GM21515 (cell line): ENCODE measurements around the gene PCSK2.

Source experiments
- ATAC-seq: cut with Tn5 transposase; IDR thresholded peaks from one replicate; pipeline ENCODE4 v1.9.1; 2021; ENCODE audit not compliant: unreplicated experiment

Gene PCSK2

DNA sequence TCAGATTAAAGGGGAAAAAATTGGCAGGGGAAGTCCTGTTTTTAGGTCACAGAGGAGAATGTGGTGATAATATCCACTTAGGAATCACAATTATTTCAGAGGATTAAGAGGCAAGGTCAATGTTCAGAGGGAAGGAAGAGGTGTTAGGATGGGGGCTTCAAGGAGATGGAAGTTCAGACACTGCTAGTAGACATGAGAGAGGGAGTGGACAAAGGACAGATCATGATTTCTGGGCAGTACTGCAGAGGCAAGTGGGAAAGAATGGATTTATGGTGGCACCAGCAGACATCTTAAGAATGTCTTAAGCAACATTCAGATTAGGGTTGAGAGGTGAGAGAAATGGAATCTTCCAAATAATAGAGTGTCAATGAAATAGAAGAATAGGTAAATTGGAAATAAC lies 9.9 kb downstream of the PCSK2 start:
- ATAC-seq, result no peak

DNA sequence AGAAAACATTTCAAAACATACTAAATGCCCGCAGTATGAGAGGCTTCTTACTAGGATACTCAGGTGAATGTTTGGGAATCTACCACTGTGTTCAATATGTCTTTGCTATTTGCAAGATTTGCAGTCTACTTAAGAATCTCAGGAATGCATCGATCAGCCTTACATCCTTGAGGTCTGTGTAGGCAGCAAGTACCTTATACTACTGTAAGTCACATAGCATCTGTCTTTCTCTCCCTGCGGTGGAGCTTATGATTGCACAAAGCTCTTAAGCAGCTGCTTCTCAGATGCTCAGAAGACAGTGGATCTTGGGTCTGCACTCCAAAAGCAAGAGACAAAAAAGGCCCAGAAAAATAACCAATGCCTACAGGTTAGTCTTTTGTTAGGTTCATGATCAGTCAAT lies 21.4 kb downstream of the PCSK2 start:
- ATAC-seq, result no peak

DNA sequence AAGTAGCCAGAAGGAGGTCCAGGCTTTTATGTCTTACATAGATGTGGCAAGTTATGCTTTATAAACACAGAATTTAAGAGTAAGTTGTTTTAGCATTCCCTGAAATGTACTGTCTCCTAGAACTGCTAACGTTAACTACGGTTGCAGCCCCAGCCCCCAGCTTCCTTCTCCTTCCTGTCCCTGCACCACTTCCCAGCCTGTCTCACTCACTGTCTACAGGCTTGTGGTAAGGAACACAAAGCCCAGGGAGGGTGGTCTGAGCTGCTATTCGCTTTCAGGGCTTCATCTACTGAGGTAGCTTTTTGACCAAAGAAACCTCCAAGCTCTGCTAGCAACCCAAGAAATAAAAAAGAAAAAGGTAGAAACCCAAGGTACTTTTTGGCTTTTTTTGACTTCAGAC lies 35.9 kb downstream of the PCSK2 start:
- ATAC-seq, result no peak

DNA sequence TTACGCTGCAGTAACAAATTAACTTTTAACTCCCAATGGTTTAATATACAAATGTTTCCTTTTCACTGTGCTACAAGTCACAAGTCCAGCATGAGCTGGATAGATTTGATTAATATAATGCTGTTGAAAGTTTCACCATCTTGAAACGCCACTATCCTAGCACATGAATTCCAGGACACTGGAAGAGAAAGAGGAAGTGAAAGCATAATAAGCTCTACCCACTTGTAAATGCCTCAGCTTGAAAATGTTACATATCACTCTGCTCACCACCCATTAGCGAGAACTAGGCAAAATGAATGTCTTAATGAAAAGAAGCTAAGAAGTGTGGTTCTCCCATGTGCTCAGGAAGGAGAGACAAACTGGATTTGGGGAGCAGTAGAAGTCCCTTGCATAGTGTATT lies 46.9 kb downstream of the PCSK2 start:
- no peak for ATAC-seq

DNA sequence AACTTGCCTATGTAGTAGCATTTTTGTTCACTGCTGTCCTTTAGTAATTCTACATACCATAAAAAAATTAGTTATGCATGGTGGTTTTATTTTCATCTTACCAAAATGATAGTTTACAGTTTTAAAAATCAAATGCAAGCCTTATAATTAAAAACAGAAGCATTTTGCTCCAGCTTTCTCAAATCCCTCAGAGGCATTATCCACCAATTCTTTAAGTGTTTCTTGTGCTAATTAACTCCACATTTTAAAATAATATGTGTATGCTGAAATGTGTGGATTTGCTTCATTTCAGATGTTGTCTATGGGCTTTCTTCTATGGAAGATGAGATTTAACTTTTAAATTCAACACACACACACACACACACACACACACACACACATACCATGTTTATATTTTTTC lies 49.3 kb downstream of the PCSK2 start:
- no peak for ATAC-seq

DNA sequence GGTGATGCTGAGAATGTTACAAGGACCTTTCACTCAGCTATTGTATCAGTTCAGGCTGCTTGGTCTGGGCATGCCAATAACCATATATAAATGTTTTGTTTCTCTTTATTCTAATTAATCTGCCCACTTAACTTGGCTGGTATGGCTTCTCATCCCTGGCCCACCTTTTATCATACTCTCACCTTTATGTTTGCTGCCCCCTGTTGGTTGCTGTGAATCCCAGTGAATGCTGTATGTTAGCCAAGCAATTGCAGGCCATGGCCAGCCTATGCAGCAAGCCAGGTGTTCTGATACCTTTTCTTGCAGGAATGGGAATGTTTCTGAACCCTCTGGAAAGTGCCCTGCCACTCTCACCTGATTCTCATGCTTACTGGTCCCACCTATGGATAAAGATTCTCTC lies 54.6 kb downstream of the PCSK2 start:
- no peak for ATAC-seq

DNA sequence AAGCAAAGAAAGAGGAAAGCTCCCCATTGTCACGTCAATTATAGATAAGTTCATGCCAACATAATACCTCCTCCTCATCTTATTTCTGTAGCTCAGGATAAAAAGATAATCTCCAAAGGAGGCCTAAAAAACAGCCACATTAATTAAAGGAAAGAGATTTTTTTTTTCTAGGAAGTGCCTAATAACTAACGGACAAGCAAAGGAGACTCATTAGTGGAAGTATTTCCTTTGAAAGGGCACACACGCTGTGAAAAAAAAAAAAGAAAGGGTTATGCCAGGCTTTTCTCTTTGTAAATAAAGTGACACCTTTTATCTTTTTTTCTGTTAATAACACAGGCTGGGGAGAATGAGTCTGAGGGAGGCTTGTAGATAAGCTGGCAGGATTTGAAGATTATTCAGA lies 55.7 kb downstream of the PCSK2 start:
- no peak for ATAC-seq

DNA sequence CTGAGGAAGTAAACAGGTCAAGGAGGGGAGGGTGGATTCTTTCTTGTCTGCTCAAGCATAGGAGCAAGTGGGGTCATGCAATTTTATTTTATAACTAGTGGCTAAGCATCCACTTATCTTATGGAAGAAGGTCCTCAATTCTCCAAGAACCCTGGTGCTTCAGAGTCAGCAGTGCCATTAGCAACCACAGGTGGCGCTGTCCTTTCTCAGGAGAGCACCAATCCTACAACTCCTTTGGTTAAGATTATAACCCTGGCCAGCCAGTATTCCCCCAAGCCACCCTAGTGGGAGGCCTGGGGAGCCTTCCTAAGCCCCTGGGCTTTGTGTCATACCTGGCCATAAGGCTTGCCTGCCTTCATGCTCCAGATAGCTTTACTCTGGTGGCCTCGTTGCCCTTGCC lies 60.7 kb downstream of the PCSK2 start:
- ATAC-seq, result no peak

DNA sequence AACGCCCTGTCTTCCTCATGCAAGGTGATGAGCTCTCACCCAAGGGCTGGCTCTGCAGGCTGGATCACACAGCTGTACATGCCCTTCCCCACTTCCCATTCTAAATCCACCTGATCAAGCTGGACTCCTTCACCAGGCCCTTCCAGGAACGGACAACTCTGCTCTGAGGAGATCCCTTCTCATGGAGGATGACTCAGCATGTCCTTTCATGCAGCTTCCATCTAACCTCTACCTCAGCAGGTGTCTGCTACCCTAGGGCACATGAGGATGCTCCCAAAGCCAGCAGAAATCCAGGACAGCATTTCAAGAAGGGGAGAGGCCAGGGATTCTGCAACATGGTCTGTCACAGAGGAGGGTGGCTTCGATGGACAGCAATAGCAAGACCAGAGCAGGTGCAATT lies 61.2 kb downstream of the PCSK2 start:
- no peak for ATAC-seq

DNA sequence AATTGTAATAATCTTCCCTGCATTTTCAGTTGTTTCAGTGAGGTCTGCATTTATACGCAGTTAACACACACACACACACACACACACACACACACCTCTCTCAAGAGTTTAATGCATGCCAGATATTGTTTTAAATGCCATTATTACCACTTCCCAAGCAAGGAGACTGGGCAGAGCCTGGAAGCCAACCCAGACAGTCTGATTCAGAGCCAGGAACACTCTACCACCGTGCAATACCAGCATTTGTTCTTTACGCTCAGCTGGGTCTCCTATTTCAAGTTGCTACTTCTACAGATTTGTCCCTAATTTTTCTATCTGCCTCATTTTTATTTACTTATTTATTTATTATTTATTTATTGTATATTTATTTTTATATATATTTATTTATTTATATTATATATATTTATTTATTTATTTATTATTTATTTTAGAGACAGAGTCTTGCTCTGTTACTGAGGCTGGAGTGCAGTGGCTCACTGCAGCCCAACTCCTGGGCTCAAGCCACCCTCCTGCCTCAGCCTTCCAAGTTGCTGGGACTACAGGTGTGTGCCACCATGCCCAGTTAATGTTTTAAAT lies 68.4 kb downstream of the PCSK2 start:
- no peak for ATAC-seq

DNA sequence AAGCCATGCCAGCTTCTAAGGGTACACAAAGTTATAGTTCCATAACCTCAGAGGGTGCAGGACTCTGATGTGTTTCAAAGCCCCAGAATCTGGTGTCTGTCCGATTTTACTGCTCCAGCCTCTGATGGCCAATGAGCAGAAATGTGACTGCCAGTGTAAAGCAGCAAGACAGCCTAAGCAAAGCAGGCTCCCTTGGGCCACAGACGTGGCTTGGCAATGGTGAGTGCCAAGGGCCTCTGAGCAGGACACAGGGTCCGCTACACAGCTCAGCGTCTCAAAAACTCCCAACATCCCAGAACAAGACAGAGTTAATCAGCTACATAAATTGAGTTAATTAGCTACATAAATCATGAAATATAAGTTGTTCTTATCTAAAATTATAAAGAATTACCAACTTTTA lies 69.2 kb downstream of the PCSK2 start:
- no peak for ATAC-seq

DNA sequence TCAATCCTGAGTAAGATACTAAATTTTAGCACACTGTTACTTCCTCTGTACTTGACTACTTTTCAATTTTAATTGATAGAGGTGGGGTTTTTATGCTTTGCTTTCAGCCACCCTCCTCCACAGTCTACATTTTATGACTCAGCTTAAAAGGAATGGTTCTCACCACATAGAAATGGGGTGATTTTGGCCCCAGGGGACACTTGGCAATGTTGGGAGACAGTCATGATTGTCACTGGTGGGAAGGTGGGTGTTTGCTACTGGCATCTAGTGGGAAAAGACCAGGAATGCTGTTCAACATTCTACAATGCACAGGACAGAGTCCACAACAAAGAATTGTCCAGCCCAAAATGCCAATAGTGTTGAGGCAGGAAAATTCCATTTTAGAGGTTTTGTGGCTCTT lies 71.3 kb downstream of the PCSK2 start:
- ATAC-seq, result no peak

DNA sequence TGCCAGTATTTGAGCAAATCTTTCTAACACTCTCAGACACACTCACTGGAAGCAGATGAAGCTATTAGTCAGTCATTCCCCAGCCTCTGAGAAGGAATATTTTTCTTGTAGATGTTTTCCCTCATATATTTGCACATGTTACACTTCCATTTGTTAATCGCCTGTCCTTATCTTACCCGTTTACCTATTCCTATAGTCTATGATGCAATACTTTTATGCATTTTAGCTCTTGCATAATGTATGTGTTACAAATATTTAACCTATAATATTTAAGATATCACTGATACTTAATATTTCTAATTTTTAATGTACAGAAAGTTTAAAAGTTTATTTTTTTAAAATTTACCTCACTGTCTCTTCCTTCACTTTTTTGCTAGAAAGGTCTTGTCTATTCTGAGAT lies 71.9 kb downstream of the PCSK2 start:
- ATAC-seq, result no peak

DNA sequence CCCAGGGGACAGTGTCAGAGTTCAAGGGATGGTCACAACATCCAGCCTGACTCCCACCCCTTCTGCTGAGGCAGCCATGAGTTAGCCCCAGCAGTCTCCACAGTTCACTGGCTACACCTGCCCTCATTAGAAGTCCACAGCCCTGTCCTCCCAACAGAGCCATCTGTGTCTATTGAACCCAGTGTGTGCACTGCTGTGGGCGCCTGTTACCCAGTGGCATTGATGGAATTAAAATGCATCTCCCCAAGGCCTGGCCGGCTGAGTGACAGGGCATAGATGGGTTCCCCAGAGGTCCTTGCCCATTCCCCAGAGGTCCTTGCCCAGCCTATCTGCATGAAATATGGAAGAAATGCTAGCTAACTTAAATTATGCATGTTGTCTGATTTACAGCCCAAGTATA lies 73.3 kb downstream of the PCSK2 start:
- ATAC-seq, result no peak

DNA sequence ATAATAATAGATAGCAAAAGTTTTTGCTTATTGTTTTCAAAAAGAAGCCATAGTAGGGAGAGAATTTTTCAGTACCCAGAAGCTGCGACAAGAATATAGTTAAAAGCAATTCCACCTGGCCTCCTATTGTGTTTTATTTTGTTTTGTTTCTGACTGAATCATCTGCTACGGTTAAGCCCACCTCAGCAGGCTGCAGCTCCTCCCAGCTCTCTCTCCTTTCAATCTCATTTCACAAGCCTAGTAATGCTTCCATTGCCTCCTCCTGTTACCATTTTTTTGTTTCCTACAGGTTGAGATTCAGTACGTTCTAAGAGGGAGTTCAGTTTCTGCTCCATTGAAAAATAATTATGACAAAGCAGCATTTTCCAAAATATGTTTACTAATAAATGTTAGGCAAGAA lies 77.9 kb downstream of the PCSK2 start:
- ATAC-seq, result no peak

DNA sequence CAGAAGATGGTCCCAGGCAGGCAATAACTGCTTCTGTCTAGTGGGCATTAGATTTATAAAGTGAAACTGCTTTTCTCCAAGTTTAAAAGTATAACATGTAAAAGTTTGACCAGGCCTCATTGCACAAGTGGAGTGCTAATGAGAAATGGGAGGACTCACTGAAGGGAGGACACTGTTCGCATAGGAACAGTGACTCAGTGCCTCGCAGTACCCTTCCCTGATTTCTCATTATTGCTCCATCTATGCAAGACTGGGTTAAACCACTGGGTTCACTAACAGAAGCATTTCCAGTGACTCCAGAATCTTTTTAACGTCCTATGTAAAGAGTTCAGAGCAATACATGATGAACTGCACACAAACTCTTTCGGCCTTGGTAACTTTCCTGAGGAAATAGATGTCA lies 79.6 kb downstream of the PCSK2 start:
- ATAC-seq, result no peak

DNA sequence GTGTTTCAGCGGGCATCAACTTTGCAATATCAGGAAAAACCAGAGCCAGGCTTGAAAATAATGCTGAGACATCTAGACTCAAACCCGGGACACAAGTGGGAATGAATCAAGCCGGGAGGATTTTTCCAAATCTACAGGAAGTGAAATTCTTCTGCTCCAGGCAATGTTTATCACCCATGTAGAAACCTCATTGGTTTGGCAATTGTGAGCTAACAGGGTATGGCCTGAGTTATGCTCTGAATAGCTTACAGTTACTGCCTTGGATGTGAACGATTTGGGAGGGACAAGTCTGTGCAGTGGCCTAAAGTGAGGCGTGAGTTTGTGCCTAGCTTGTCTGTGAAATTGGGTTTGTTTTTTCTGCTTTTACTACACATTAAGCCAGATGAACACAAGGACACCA lies 87.4 kb downstream of the PCSK2 start:
- ATAC-seq, result no peak

DNA sequence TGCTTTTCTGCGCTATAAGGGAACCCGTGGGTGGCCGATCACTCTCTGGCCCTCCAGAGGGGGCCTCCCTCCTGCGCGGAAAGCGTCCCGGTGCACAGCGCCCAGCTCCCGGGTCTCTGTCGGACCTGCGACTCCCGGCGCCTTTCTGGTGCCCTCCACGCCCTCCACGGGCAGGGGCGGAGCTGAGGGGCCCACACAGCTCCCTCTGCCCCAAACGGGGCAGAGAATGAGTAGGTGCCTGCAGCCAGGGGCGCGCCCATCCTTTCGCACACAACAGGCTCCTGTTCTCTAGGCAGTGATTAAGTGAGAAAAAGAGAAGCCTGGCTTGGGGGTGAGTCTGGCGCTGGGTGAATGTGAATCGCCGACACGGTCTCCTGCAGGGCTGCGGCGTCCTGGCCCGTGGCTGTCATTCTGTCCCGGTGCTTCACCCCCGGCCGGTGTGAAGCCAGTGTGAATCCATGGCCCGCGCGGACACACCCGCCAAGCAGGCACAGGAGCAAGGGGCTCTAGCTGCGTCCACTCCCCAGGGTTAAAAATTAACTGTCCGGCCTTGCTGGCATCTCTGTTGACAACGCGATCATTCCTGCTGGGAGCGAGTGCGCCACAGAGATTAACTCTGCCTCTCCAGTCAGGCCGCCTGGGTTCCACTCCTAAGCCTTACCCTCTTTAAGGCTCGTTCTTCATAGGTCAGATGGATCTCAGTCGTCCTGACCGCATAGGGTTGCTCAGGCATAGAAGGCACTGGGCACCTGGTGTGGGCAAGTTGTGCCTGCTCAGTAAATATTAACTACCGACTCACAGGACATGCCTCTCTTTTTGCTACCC lies 88.8 kb downstream of the PCSK2 start:
- ATAC-seq, result no peak

DNA sequence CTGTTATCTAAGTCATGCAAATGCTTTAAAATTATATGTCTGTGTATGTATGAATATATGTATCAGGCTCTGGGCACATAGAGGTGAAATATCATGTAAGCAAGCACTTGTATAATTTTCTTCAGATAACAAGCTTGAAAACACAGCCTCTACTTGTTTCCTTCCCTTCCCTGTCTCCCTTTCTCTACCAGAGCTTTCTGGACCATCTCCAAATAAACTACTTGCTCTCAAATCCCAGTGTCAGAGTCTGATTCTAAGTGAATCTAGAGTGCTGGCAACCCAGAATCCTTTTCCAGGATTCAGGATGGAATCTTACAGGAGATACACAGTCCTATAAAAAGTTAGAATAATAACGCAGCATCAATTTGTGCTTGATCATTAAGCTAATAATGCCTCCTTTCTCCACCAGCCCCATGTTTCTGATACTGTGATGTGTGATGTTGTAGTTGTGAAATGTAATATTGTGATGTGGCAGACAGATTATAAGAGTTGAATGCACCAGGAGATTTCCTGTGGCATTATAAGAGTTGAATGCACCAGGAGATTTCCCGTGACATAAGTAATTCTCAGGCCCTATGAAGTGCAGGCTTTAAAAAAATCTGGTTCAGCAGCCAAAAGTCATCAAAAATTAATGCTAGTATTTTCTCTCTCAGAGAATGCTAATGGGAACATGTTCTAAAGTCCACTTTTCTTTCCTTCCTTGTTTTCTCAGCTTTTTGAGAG lies 89.6 kb downstream of the PCSK2 start:
- ATAC-seq, result no peak

DNA sequence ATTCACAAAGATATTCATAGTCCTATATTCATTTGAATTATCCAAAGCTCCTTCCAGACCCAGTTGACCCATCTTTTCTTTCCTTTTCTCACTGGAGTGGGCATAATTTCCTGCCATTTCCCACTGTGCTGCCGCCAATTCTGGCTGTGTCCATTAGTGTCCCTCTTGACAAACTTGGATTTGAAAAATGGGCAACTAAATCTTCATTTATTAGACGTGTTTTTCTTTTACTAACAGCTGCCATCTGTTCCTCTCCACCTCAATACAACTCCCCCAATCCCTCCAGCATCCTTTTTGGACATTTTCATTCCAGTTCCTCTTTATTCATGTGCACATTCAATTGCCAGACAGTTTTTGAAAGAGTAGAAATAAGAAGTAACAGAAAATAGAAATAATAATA lies 90.5 kb downstream of the PCSK2 start:
- ATAC-seq, result no peak

DNA sequence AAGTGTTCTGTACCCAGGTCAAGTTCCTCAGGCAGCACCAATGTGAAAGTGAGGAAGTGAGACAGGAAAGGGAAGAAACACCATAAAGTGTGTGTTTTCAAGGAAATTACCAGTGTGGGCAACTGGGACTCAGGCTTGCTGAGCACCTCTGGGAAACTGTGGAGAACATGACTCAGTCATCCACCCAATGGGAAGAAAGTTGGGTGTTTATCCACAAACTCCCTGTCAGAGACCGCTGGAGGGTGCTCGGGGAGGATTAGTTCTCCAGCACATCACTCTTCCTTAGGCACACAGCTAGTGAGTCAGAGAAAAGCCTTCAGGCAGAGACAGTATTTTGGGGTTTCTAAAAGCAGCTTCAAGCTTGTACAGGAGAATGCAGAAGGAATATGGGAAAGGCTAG lies 93.6 kb downstream of the PCSK2 start:
- ATAC-seq, result no peak

DNA sequence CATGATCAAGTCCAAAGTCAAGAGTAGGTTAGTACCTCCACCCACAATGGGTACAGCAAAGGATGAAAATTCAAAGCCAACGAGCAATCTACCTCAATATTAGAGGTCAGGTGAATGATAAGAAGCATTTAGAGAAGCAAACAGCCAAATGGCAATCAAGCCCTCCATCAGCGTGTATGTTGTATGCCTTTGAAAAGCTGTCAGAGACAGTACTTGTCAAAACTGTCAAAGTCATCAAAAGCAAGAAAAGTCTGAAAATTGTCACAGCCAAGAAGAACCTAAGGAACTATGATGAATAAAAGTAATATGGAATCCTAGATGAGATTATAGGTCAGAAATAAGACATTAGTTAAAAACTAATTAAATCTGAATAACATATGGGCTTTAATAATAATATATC lies 99.3 kb downstream of the PCSK2 start:
- ATAC-seq, result no peak
